Dermis blood vessel endothelial cell (primary cell): Measurements from ENCODE around the gene GPC6. TPM values are rescaled to one million over a fixed set of nuclear protein-coding genes. Genes with fewer than 3 reads are reported as not detected.

Source experiments
- DNase-seq: peaks from one replicate; pipeline ENCODE4 v3.0.0; 2010
- total RNA-seq: library from RNA; depleted of rRNA; stranded (reverse); fragments of >200 nt; gene quantifications from 2 replicates; pipeline ENCODE4 v1.2.3, GENCODE V29; 2014

GPC6 gene
- total RNA-seq, 1 donor from 2014 or later, result 0.17 TPM

DNA sequence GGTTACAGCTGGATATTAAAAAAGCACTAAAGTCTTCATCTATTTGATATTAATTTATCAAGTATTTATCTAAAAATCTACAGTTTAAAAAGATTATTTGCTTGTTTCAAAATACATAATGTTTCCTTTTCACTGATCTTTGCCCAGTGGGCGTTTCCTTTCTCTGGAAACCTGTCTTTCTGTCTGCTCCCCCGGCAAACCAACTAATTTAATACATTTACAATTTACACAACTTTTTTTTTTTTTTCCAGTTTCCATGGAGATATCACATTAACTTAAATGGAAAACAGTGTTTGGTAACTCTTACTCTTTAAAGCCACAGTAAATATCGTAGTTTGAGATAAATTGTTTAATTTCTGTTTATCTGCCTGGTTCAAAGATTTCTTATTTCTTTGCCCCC, 5.3 kb downstream of the GPC6 start:
- DNase-seq, result no peak

DNA sequence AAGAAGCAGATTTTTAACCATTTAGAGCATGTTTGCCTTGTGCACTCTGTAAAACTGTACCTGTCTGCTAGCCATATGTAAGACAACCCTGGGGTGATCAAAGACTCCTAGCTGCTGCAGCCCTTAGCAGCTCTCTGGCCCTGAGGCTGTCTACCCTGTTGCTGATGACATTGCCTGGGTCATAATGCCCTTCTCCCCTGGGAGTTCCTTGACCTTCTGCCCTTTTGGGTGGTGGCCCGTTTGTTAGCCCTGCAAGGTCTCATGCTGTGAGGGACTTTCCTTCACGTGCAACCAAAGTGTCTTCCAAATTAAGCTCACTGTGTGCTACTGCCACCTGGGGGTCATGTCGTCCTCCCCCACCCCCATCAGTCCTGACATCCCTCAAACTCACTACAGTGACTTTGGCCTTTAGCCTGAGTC, 7.4 kb downstream of the GPC6 start:
- DNase-seq, result no peak

GRCh38 chr13:93234459-93234858, 7.9 kb downstream of the GPC6 start:
- DNase-seq, result no peak

GRCh38 chr13:93235258-93236015, 8.8 kb downstream of the GPC6 start:
- DNase-seq, result no peak

DNA sequence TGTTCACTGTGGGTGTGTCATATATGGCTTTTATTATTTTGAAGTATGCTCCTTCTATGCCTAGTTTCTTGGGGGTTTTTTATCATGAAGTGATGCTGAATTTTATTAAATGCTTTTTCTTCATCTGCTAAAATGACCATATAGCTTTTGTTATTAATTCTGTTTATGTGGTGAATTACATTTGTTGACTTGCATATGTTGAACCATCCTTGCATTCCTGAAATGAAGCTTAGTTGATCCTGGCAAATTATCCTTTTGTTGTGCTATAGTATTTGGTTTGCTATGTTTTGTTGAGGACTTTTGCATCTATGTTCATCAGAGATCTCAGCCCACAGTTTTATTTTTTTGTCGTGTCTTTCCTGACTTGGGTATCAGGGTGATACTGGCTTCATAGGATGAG, 12.1 kb downstream of the GPC6 start:
- DNase-seq, result no peak

GRCh38 chr13:93243375-93244063, 16.9 kb downstream of the GPC6 start:
- no peak for DNase-seq

GRCh38 chr13:93244141-93244917, 17.7 kb downstream of the GPC6 start:
- DNase-seq, result no peak

DNA sequence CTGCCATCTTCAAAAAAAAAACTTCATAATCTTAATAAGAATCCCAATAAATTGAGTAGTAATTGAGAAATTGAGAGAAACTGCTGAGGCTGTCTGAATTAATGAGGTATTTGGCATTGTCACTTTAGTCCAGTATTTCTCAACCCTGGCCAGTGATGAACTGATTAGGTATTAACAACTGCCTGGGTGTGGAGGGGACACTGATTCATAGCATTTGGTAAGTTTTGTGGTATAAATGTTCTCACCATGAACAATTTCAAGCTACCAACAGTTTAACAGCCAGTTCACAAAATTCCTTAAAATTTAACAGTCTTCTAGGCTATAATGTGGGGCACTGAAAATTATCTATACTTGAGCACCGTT, 18.3 kb downstream of the GPC6 start:
- no peak for DNase-seq

GRCh38 chr13:93246069-93246468, 19.5 kb downstream of the GPC6 start:
- DNase-seq, result no peak

- DNase-seq, result no peak
Observed at GRCh38 chr13:93248627-93249047, 22.0 kb downstream of the GPC6 start.

DNA sequence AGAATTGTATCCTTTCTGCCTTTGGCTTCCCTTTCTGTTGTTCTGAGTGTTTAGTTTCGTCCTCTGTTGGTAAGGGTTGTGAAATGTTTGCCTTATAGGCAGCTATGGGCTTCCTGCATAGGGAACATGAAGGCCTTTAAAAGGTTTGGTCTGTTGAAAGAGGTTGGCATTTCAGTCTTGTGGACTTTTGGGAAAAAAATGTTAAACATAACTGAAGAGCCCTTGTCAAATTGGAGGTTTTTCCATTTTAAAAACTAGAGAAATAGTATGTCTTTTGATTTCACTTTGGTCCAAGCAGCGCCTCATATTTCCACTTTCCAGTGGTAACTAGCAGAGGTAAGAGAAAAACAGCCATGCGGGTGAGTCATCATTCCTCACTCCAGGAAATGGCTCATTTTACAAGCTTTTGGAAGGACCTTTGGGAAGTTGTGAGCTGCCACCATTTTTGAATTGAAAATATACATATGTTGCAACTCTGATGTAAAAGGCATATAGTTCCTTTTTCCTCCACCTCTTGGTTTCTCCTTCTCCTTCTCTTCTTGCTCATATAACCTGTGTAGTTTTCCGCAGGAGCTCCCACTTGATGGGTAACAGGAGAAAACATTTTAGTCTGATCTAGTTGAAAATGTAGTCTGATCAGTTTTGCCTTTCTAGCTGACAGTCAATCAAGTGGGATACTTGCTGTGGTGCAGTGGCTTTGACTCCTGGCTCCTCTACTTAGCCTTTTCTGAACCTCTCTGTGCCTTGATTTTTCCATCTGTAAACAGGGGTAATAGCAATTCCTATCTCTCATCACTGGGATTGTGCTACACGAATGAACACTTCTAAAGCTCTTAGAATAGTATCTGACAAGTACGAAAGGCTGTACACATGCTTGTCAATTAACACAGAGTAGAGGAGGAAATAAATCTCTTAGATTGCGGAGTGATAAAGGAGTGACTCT, 23.0 kb downstream of the GPC6 start:
- no peak for DNase-seq

GRCh38 chr13:93254775-93255174, 28.2 kb downstream of the GPC6 start:
- DNase-seq, result no peak

- no peak for DNase-seq
Observed at GRCh38 chr13:93256998-93257397, 30.4 kb downstream of the GPC6 start.

DNA sequence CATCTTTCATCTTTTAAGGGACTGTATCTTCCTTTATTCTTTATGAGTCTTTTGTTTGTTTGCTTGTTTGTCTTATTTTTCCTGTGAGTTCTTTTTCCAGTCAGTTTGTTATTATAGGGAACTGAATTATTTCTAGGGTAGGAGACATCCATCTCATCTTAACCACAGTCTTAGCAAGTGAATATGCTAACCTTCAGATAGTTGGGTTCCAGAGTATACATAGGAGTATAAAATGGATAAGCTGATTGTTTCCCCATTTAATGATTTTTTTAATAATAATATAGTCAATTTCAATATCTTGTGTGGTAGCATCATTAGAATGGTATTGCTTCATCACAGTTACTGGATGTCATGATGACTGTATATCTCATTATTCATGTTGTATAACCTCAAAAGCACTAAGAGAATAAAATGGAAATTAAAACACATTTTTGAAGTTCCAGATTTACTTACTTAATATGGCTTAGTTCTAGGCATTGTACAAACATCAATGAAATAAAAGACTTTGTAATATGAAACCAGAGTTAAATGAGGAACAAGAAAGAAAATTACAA, 33.0 kb downstream of the GPC6 start:
- DNase-seq, result no peak

GRCh38 chr13:93260591-93260990, 34.0 kb downstream of the GPC6 start:
- no peak for DNase-seq

DNA sequence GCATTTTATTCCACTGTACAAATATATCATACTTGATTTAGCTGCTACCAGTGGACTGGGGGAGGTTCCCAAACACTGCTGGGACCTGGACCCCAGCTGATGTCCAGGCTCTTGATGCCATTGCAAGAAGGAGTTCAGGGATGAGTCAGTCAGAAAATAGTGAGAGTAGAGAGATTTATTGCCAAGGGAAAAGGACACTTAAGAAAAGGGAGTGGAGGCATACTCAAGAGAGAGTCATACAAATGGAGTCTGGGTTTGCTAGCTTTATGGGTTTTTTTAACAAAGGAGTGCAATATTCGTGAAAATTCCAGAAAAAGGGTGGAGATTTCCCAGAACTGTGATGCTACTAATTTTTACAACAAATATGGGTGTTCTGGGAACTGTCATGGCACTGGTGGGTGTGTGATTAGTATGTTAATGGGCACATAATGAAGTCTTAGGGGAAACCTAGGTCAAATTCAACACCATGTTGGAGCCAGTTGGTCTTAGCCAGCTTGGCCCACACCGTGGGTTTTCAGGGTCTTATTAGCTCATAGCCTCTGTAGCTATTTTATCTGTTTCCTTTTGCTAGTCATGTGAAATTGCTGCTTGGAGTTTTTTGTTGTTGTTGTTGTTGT, 36.2 kb downstream of the GPC6 start:
- DNase-seq, result no peak

- no peak for DNase-seq
Observed at GRCh38 chr13:93264876-93265275, 38.3 kb downstream of the GPC6 start.

- DNase-seq, result no peak
Observed at GRCh38 chr13:93265800-93266199, 39.2 kb downstream of the GPC6 start.

- no peak for DNase-seq
Observed at GRCh38 chr13:93266681-93267080, 40.1 kb downstream of the GPC6 start.

DNA sequence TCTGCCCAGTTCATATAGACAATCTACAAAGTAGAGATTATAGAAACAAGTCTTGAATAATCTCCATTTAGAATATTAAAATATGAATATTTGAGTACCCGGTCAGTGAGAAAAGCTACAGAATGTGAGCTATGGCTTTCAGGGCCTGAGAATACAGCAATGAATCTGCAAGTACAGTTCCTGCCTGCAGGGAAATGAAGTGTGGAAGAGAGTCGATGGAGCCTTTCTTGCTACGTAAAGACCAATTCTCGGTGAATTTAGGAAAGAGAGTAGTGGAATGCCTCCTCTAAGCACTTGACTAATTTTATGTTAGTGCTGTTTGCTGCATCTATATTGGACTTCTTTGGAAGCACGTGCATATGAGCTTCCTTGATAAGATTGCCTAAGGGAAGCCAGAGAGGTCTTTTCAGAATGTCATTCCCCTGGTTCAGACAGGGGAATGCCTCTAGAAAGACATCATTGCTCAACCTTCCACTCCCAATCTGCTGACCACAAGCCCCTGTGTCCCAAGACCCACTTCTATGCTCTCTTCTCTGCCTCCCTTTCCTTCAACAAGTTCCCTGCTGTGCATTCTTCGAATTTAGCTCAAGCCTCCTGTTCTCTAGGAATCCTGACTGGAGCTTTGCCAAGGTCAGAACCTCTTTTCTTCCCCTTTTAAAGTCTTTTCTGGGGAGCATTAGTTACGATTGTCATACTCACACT, 41.9 kb downstream of the GPC6 start:
- DNase-seq, result no peak
